GM19240 (cell line): ENCODE measurements around the gene HEATR5A.
"Not testable (repeated sequence)": the region's sequence is repeated elsewhere in the genome, so short reads cannot be mapped to it uniquely, and the experiment has no call there.

Experiments
- DNase-seq: peaks from one replicate; pipeline ENCODE4 v3.0.0; 2011; ENCODE audit warnings: low spot score; ENCODE audit not compliant: insufficient read length

HEATR5A gene

GRCh38 chr14:31389946-31390345 is 30.4 kb downstream of the HEATR5A start:
- DNase-seq, result no peak

GRCh38 chr14:31388687-31389413 is 31.5 kb downstream of the HEATR5A start:
- DNase-seq, result no peak

GRCh38 chr14:31387091-31387490 is 33.3 kb downstream of the HEATR5A start:
- DNase-seq, result no peak

GRCh38 chr14:31386271-31386670 is 34.1 kb downstream of the HEATR5A start:
- no peak for DNase-seq

DNA sequence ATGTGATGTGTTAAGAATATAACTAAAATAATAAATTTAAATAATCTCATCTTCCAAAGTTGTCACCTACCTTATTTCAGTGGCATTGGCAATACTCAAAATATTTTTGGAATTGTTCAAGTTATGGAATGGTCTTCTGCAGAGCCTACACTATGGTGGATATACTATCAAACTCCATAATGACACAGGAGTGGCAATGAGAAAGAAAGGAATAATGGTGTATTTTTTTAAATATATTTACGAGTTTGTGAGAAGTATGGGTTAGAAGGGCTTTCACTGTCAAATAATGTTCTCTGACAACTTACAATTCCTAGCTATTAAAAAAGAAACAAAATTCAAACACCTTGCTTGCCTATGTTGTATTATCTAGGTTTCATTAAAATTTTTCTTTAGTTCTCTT is 38.1 kb downstream of the HEATR5A start:
- DNase-seq, result no peak

- no peak for DNase-seq
Observed at GRCh38 chr14:31380106-31380505, 40.2 kb downstream of the HEATR5A start.

DNA sequence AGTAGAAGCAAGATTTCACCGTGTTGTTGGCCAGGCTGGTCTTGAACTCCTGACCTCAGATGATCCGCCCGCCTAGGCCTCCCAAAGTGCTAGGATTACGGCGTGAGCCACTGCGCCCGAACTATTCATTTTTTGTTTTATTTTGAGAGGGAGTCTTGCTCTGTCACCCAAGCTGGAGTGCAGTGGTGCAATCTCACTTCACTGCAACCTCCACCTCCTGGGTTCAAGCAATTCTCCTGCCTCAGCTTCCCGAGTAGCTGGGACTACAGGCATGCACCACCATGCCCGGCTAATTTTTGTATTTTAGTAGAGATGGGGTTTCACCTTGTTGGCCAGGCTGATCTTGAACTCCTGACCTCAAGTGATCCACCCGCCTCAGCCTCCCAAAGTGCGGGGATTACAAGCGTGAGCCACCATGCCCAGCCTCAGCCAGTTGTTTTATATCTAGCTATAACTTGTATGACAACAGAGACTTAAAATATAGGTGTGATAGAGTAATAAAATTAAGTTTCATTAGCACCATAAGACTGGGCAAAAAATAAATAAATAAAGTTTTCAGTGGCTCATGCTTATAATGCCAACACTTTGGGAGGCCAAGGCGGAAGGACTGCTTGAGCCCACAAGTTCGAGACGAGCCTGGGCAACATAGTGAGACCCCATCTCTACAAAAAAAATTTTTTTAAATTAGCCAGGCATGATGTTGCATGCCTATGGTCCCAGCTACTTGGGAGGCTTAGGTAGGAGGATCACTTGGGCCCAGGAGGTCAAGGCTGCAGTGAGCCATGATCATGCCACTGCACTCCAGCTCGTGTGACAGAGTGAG is 41.0 kb downstream of the HEATR5A start:
- DNase-seq, result not testable (repeated sequence)

DNA sequence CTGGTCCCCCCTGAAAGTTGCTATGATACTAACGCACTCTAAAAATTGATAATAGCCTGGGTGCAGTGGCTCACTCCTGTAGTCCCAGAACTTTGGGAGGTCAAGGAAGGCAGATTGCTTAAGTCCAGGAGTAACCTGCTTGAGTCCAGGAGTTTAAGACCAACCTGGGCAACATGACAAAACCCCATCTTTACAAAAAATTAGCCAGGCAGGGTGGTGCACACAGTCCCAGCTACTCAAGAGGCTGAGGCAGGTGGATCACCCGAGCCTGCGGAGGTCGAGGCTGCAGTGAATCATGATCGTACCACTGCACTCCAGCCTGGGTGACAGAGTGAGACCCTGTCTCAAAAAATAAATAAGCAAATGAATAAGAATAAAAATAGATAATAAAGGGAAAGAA is 42.9 kb downstream of the HEATR5A start:
- no peak for DNase-seq

DNA sequence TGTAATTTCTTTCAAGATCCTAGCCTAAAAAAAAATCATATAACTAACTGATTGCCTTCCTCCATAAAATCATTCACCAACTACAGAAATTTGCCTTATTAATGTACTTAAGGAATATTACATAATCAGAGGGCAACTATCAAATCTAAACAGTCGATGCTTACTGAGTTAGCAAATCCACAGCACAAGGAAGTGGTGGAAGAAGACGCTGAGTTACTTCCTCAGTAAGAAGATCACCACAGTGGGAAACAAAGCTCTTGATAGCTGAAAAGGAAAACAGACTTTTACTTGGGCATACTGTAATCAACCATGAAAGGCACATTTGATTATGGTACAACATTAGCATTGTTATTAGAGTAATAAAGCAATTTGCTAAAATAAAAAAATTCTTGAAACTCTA is 48.7 kb downstream of the HEATR5A start:
- DNase-seq, result no peak

DNA sequence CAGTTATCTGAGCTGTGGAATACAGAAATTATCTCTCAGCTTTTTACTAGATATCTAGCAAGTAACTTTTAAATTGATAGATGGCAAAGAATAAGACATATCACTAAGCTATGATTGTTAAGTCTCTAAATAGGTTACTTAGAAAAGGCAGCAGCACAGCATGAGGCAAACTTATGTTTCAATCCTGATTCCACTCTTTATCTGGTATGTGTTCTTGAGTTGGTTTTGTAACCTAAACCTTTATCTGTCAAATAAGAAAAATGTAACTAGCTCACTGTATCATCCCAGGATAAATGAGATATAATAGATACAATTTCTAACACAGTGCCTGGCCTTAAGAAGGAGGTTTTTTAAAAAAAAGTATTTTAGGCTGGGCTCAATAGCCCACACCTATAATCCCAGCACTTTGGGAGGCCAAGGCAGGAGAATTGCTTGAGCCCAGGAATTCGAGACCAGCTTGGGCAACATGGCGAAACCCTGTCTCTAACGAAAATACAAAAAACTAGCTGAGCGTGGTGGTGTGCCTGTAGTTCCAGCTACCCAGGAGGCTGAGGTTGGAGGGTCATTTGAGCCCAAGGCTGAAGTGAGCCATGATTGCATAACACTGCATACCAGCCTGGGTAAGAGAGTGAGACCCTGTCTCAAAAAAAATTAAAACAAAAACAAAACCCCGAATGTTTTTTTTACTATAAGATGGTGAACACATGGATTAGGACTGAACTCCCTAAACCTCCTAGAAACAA is 56.8 kb downstream of the HEATR5A start:
- DNase-seq, result no peak

GRCh38 chr14:31362746-31363145 is 57.6 kb downstream of the HEATR5A start:
- no peak for DNase-seq

DNA sequence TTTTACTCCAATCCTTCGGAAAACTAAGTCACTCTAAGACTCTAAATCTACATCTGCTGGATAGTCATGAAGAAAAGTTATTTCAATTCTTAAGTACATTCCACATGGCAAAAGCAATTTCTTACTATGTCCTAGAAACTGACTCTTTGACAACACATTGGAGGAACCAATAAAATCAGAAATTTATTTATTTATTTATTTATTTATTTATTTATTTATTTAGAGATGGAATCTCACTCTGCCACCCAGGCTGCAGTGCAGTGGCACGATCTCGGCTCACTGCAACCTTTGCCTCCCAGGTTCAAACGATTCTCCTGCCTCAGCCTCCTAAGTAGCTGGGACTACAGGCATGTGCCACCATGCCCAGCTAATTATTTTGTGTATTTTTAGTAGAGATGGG is 58.6 kb downstream of the HEATR5A start:
- not testable (repeated sequence) for DNase-seq

GRCh38 chr14:31360919-31361662 is 59.3 kb downstream of the HEATR5A start:
- no peak for DNase-seq

- DNase-seq, result no peak
Observed at GRCh38 chr14:31357279-31357678, 63.1 kb downstream of the HEATR5A start.

DNA sequence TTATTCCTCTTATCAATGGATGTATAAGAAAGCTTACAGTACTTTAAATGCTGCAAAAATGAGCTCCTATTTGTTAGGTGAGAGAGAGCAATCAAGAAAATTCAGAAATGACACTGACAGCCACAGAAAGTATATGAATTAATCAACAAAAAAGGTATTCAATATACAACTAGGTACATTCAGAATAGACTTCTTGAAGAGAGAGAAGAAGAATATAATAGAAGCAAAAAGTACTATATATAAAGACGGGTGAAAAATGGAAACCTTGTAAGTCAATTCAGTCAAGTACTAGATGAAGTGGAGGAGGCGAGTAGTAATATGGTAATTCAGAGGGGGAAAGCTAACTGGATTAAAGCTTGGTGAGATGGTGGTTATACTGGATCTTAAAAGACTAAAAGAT is 74.3 kb downstream of the HEATR5A start:
- DNase-seq, result no peak

DNA sequence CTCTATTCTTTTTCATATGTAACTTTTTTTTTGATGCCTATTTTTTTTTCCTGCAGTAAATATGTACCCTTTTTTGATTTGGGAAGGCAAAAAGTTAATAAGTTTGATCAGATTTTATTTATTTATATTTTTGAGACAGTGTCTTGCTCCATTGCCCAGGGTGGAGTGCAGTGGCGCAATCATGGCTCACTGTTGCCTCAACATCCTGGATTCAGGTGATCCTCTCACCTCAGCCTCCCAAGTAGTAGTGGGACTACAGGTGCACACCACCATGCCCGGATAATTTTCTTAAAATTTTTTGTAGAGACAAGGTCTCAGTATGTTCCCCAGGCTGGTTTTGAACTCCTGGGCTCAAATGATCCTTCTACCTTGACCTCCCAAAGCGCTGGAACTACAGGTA is 79.1 kb downstream of the HEATR5A start:
- DNase-seq, result no peak

DNA sequence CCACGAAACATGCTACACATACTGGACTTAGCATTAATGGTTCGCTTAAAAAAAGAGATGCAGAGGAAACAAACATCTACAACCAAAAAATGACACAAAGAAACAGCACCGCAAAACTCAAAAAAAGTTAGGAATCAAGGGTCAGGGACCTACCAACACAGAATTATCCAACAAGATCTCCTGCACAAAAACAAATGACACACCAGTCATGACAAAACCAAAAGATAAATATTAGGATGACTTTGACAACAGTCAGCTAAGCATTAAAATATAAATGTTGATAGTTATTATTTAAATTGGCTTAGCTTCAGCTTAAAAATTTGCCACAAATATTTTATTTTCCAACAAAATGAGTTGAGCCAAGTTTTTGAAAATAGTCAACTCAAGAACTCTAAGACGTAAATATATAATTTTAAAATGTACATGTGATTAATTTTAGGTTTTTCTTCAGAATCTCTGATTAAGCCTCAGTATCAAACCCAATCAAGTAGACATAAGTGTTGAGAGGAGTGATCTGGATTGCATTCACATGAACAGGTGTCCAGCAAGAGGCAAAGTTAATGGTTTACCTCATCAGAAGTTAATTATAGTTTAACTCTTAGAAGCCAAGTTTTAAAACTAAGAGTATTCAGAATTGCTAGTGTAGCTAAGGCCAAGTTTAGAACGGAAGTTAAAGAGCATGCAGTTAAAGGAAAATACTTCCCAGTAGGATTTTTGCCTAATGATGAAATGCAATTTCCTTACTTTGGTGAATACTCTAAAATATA is 79.9 kb downstream of the HEATR5A start:
- DNase-seq, result no peak

DNA sequence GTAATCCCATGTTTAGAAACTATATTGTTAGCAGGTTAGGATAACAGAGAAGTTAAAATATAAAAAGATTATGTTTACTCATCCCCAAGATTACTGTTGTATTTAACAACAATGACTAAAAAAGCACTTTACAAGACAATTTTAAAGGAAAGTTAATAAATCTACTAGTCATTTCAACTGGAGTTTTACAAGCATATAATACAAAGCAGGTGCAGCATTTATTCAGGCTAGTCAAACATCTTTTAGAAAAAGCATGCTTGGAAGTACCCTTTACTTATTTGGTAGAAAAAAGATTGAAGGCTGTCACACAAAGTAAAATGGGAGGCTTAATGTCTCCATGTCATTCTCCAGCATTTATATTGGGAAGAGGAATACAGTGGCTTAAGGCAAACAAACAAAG is 80.6 kb downstream of the HEATR5A start:
- no peak for DNase-seq

- no peak for DNase-seq
Observed at GRCh38 chr14:31337331-31337730, 83.0 kb downstream of the HEATR5A start.

- no peak for DNase-seq
Observed at GRCh38 chr14:31336646-31337045, 83.7 kb downstream of the HEATR5A start.

- not testable (repeated sequence) for DNase-seq
Observed at GRCh38 chr14:31331395-31331794, 89.0 kb downstream of the HEATR5A start.
